WTC11 (cell line): ENCODE results near the gene FANCI. TPM values are rescaled to one million over a fixed set of nuclear protein-coding genes. Genes with fewer than 3 reads are reported as not detected.

Experiments used
- ATAC-seq: fragments of 200-7000 bp; cut with Tn5 transposase; 2 replicates; pipeline ENCODE4 v1.10.0; 2021; ENCODE audit warnings: mild to moderate bottlenecking, moderate library complexity
- CTCF ChIA-PET: fragments of 300-600 bp; sonication (Branson Sonifier 250); formaldehyde crosslinking; loops from one replicate; lab custom pipeline; 2021; ENCODE audit warnings: antibody characterized with exemption; lab: Charles Lee
- POLR2A ChIA-PET: fragments of 350-600 bp; sonication (Branson Sonifier 250); formaldehyde crosslinking; loops from one replicate; lab custom pipeline; 2021; ENCODE audit warnings: antibody characterized with exemption; lab: Charles Lee
- DNase-seq: peaks from one replicate; pipeline ENCODE4 v3.0.0; 2021; ENCODE audit warnings: low spot score
- H3K27ac Mint-ChIP-seq: 2 replicates; pipeline ENCODE4 v1.8.0; 2021; ENCODE audit warnings: mixed read lengths
- H3K27me3 Mint-ChIP-seq: 2 replicates; pipeline ENCODE4 v1.8.0; 2021; ENCODE audit warnings: low read depth, mild to moderate bottlenecking, moderate library complexity, mixed read lengths
- H3K36me3 Mint-ChIP-seq: 2 replicates; pipeline ENCODE4 v1.8.0; 2021; ENCODE audit warnings: mixed read lengths
- H3K4me1 Mint-ChIP-seq: 2 replicates; pipeline ENCODE4 v1.8.0; 2022; ENCODE audit warnings: mixed read lengths
- H3K4me3 Mint-ChIP-seq: 2 replicates; pipeline ENCODE4 v1.8.0; 2021; ENCODE audit warnings: mild to moderate bottlenecking, moderate library complexity, mixed read lengths
- H3K9me3 Mint-ChIP-seq: 2 replicates; pipeline ENCODE4 v1.8.0; 2021; ENCODE audit warnings: mixed read lengths
- ATF1 ChIP-seq: sonication (generic); formaldehyde crosslinking; IDR thresholded peaks from 2 replicates; pipeline ENCODE4 v1.8.1; 2023; ENCODE audit warnings: mild to moderate bottlenecking, moderate library complexity, missing genetic modification reagents
- CREB1 ChIP-seq: sonication (generic); formaldehyde crosslinking; IDR thresholded peaks from 2 replicates; pipeline ENCODE4 v1.8.0; 2023; ENCODE audit warnings: mild to moderate bottlenecking, missing genetic modification reagents
- CREM ChIP-seq: sonication (generic); formaldehyde crosslinking; IDR thresholded peaks from 2 replicates; pipeline ENCODE4 v1.8.1; 2022; ENCODE audit warnings: mild to moderate bottlenecking, missing genetic modification reagents, moderate library complexity
- EMX1 ChIP-seq: fragments of 250-450 bp; sonication (Bioruptor Pico); IDR thresholded peaks from 2 replicates; pipeline ENCODE4 v1.8.0; 2021; ENCODE audit warnings: mild to moderate bottlenecking
- FOXK1 ChIP-seq: sonication (generic); formaldehyde crosslinking; IDR thresholded peaks from 2 replicates; pipeline ENCODE4 v1.8.0; 2022; ENCODE audit warnings: mild to moderate bottlenecking, moderate library complexity, missing genetic modification reagents
- GRHL2 ChIP-seq: fragments of 250-450 bp; sonication (Bioruptor Pico); IDR thresholded peaks from 2 replicates; pipeline ENCODE4 v1.8.0; 2022; ENCODE audit warnings: mild to moderate bottlenecking, moderate library complexity; ENCODE audit not compliant: insufficient replicate concordance, severe bottlenecking
- GTF2I ChIP-seq: fragments of 250-450 bp; sonication (Bioruptor Pico); conservative IDR thresholded peaks from 2 replicates; pipeline ENCODE4 v1.4.0; 2021; ENCODE audit warnings: mild to moderate bottlenecking
- MXD4 ChIP-seq: fragments of 250-450 bp; sonication (Bioruptor Pico); IDR thresholded peaks from 2 replicates; pipeline ENCODE4 v1.8.0; 2021; ENCODE audit warnings: mild to moderate bottlenecking, moderate library complexity, borderline replicate concordance
- NFYB ChIP-seq: sonication (generic); formaldehyde crosslinking; conservative IDR thresholded peaks from 2 replicates; pipeline ENCODE4 v1.8.0; 2022; ENCODE audit warnings: low read depth, missing genetic modification reagents
- SMAD3 ChIP-seq: sonication (generic); formaldehyde crosslinking; IDR thresholded peaks from 2 replicates; pipeline ENCODE4 v1.8.0; 2022; ENCODE audit warnings: missing genetic modification reagents, mild to moderate bottlenecking, borderline replicate concordance
- ZNF219 ChIP-seq: sonication (generic); formaldehyde crosslinking; IDR thresholded peaks from 2 replicates; pipeline ENCODE4 v1.8.0; 2023; ENCODE audit warnings: missing genetic modification reagents, mild to moderate bottlenecking, borderline replicate concordance
- total RNA-seq: library from RNA; stranded (reverse); gene quantifications from 3 replicates; pipeline ENCODE4 v1.2.3, GENCODE V29; 2021
- TF ChIP-seq, protein P1 (sequence below): sonication (generic); formaldehyde crosslinking; IDR thresholded peaks from 2 replicates; pipeline ENCODE4 v1.8.1; 2023; ENCODE audit warnings: mild to moderate bottlenecking, missing genetic modification reagents
- TF ChIP-seq, protein P2 (sequence below): sonication (generic); formaldehyde crosslinking; IDR thresholded peaks from 2 replicates; pipeline ENCODE4 v1.8.1; 2023; ENCODE audit warnings: mild to moderate bottlenecking, missing genetic modification reagents
- TF ChIP-seq, protein P3 (sequence below): sonication (generic); formaldehyde crosslinking; IDR thresholded peaks from 2 replicates; pipeline ENCODE4 v1.8.1; 2022; ENCODE audit warnings: mild to moderate bottlenecking, missing genetic modification reagents, moderate library complexity, borderline replicate concordance
- TF ChIP-seq, protein P4 (sequence below): sonication (generic); formaldehyde crosslinking; IDR thresholded peaks from 2 replicates; pipeline ENCODE4 v1.8.1; 2022; ENCODE audit warnings: mild to moderate bottlenecking, moderate library complexity, missing genetic modification reagents

Gene FANCI
- total RNA-seq, 1 experiment from 2014 or later: 108 TPM

DNA sequence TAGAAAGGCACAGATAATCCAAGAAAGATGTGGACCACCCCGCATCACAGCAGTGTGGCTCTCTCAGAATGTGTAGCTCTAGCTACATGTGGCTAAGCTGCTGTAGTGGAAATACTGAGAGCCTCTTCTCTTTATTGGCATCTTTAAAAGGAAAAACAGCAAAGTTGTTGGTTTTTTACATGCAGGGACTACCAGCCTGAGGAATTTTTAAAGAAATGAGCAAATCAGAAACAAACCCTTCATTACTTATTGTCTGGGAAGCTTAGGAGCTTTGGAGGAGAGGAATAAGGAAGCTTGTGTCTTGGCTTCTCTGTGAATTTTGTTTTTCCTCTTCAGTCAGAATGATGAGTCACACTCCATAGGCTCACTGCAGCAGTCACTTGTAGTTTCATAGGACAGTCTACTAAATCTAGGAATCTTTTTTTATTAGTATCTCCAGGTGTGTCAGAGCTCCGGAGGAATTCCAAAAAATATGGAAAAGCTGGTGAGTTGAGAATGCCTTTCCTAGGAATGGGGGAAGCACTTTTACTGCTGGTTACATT, 63.3 kb downstream of the FANCI start:
- no peak overlapping the region for H3K27ac Mint-ChIP-seq
- ChIA-PET CTCF (interaction anchor here (2.8 kb wide), 1 partner anchor 100 kb away, joined by 7 read pairs; no protein-coding TSS in a partner anchor), POLR2A (no interaction called here)
- H3K4me1 Mint-ChIP-seq: no peaks in the 10 kb centered on the region
- DNase-seq (no peak), ATAC-seq (no peak)
- H3K27me3 Mint-ChIP-seq: no peaks in the 10 kb centered on the region; the same call in 1 of the 2 replicates
- H3K9me3 Mint-ChIP-seq: no peaks in the 10 kb centered on the region
- H3K4me3 Mint-ChIP-seq: no peak overlapping the region
- H3K36me3 Mint-ChIP-seq: peaks cover 71% of the 10 kb centered on the region
- TF ChIP-seq, protein P1, sequence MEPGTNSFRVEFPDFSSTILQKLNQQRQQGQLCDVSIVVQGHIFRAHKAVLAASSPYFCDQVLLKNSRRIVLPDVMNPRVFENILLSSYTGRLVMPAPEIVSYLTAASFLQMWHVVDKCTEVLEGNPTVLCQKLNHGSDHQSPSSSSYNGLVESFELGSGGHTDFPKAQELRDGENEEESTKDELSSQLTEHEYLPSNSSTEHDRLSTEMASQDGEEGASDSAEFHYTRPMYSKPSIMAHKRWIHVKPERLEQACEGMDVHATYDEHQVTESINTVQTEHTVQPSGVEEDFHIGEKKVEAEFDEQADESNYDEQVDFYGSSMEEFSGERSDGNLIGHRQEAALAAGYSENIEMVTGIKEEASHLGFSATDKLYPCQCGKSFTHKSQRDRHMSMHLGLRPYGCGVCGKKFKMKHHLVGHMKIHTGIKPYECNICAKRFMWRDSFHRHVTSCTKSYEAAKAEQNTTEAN (CRISPR knock-in tag): no peak
- TF ChIP-seq FOXK1 (CRISPR knock-in tag): no peak
- TF ChIP-seq GTF2I (CRISPR knock-in tag): no peak
- TF ChIP-seq, protein P2, sequence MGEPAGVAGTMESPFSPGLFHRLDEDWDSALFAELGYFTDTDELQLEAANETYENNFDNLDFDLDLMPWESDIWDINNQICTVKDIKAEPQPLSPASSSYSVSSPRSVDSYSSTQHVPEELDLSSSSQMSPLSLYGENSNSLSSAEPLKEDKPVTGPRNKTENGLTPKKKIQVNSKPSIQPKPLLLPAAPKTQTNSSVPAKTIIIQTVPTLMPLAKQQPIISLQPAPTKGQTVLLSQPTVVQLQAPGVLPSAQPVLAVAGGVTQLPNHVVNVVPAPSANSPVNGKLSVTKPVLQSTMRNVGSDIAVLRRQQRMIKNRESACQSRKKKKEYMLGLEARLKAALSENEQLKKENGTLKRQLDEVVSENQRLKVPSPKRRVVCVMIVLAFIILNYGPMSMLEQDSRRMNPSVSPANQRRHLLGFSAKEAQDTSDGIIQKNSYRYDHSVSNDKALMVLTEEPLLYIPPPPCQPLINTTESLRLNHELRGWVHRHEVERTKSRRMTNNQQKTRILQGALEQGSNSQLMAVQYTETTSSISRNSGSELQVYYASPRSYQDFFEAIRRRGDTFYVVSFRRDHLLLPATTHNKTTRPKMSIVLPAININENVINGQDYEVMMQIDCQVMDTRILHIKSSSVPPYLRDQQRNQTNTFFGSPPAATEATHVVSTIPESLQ: no peak
- TF ChIP-seq, protein P3, sequence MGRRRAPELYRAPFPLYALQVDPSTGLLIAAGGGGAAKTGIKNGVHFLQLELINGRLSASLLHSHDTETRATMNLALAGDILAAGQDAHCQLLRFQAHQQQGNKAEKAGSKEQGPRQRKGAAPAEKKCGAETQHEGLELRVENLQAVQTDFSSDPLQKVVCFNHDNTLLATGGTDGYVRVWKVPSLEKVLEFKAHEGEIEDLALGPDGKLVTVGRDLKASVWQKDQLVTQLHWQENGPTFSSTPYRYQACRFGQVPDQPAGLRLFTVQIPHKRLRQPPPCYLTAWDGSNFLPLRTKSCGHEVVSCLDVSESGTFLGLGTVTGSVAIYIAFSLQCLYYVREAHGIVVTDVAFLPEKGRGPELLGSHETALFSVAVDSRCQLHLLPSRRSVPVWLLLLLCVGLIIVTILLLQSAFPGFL (CRISPR knock-in tag): no peak
- no peak for TF ChIP-seq MXD4 (CRISPR knock-in tag)
- TF ChIP-seq ATF1 (CRISPR knock-in tag): no peak
- TF ChIP-seq CREM (CRISPR knock-in tag): no peak
- no peak for TF ChIP-seq NFYB
- no peak for TF ChIP-seq SMAD3 (CRISPR knock-in tag)
- TF ChIP-seq, protein P4, sequence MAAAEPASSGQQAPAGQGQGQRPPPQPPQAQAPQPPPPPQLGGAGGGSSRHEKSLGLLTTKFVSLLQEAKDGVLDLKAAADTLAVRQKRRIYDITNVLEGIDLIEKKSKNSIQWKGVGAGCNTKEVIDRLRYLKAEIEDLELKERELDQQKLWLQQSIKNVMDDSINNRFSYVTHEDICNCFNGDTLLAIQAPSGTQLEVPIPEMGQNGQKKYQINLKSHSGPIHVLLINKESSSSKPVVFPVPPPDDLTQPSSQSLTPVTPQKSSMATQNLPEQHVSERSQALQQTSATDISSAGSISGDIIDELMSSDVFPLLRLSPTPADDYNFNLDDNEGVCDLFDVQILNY (CRISPR knock-in tag): no peak

DNA sequence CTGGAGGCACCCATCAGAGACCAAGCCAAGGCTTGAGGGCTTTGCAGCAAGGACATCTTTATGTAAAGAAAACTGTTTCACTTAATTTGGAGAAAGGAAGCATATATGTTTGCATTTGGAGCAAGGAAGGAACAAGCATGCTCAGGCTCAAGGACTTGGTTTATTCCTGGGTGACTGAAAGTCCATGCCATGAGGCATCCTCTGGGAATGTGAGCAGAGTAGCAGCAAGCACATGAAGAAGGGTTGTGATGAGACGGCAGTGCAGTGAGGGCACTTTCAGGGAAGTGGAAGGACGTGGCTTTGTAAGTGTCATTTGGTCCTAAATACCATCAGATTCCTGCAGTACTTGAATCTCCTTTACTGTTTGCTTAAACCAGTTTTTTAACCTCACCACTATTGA, 64.0 kb downstream of the FANCI start:
- ChIA-PET POLR2A (no interaction called here), CTCF (no interaction called here)
- Mint-ChIP-seq H3K4me1 (no peaks in the 10 kb centered on the region), H3K9me3 (no peaks in the 10 kb centered on the region), H3K4me3 (no peak overlapping the region), H3K36me3 (peaks cover 71% of the 10 kb centered on the region), H3K27me3 (no peaks in the 10 kb centered on the region; the same call in 1 of the 2 replicates), H3K27ac (no peak overlapping the region)
- TF ChIP-seq EMX1 (CRISPR knock-in tag): no peak
- ATAC-seq (no peak), DNase-seq (no peak)

DNA sequence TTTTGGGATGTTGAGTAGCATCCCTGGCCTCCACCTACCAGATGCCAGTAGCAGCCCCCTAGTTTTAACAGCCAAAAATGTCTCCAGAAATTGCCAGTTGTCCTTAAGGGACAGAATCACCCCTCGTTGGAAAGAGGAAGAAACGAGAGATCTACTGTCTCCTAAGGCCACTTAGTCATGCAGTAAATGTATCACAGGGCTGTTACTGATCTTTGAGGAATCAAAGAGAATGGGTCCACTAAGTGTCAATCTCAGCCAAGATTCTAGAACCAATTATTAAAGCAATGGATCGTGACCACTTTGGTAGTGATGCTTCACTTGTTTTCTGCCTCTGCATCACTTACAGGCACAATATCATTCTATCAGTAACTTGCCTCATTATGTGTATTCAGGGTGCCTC, 64.5 kb downstream of the FANCI start:
- DNase-seq (no peak), ATAC-seq (no peak)
- ChIA-PET POLR2A (no interaction called here), CTCF (no interaction called here)
- TF ChIP-seq CREB1 (CRISPR knock-in tag): no peak
- TF ChIP-seq GRHL2 (CRISPR knock-in tag): no peak
- TF ChIP-seq ZNF219 (CRISPR knock-in tag): no peak
- no peak overlapping the region for H3K27ac Mint-ChIP-seq
- H3K4me3 Mint-ChIP-seq: no peak overlapping the region
- H3K9me3 Mint-ChIP-seq: no peaks in the 10 kb centered on the region
- H3K27me3 Mint-ChIP-seq: no peaks in the 10 kb centered on the region; the same call in 1 of the 2 replicates
- no peaks in the 10 kb centered on the region for H3K4me1 Mint-ChIP-seq
- H3K36me3 Mint-ChIP-seq: peaks cover 71% of the 10 kb centered on the region
